ENCODE results near the gene NDUFS1. TPM values are rescaled to one million over a fixed set of nuclear protein-coding genes. Genes with fewer than 3 reads are reported as not detected.
"Not testable (repeated sequence)": the region's sequence is repeated elsewhere in the genome, so short reads cannot be mapped to it uniquely, and the experiment has no call there.

Gene NDUFS1
- total and polyA plus RNA-seq, 2 of the 4 experiments (the other 2 are of a cell fraction) = 72.1 to 118 TPM

DNA sequence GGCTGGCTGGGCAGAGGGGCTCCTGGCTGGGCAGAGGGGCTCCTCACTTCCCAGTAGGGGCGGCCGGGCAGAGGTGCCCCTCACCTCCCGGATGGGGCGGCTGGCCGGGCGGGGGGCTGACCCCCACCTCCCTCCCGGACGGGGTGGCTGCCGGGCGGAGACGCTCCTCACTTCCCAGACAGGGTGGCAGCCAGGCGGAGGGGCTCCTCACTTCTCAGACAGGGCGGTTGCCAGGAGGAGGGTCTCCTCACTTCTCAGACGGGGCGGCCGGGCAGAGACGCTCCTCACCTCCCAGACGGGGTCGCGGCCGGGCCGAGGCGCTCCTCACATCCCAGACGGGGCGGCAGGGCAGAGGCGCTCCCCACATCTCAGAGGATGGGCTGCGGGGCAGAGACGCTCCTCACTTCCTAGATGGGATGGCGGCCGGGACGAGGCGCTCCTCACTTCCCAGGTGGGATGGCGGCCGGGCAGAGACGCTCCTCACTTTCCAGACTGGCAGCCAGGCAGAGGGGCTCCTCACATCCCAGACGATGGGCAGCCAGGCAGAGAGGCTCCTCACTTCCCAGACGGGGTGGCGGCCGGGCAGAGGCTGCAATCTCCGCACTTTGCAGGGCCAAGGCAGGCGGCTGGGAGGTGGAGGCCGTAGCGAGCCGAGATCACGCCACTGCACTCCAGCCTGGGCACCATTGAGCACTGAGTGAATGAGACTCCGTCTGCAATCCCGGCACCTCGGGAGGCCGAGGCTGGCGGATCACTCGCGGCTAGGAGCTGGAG lies 12.6 kb upstream of the NDUFS1 start:
- H4K20me1 ChIP-seq (ENCODE audit: insufficient read depth, low read length); H3K4ac ChIP-seq (ENCODE audit: low read depth, low read length); H2AK9ac ChIP-seq (replicated peaks; ENCODE audit: low read depth, low read length, poor library complexity); H3K4me3 ChIP-seq (ENCODE audit: insufficient read depth, low read depth, low read length); CTCF ChIA-PET; POLR2A ChIA-PET (ENCODE audit: unreplicated experiment); H4K8ac ChIP-seq (ENCODE audit: low read depth in 2 of 2, low read length in 2 of 2); H3K36me3 ChIP-seq (ENCODE audit: control insufficient read depth, insufficient read depth, low read length); H2AFZ ChIP-seq (replicated peaks; ENCODE audit: low read length, poor library complexity); H3K4me2 ChIP-seq (ENCODE audit: low read depth, low read length); ATAC-seq (ENCODE audit: low read depth); intact Hi-C loops (cut with micrococcal nuclease); H3K4me1 ChIP-seq (ENCODE audit: control insufficient read depth, insufficient read depth, low read length); H4K91ac ChIP-seq (ENCODE audit: insufficient read depth, low read depth, low read length); H3K18ac ChIP-seq (ENCODE audit: low read depth, low read length); DNase-seq; H2BK120ac ChIP-seq (ENCODE audit: low read depth, low read length); BruUV-seq (replicated peaks); dilution Hi-C loops (cut with HindIII; ENCODE audit: low sequenced_read_pairs, unreplicated experiment); H2BK20ac ChIP-seq (ENCODE audit: low read depth, low read length); H2BK15ac ChIP-seq (ENCODE audit: low read depth, low read length); H3K56ac ChIP-seq (ENCODE audit: extremely low read depth, insufficient read depth, low read length); in situ Hi-C loops (cut with MboI; ENCODE audit: low sequenced_read_pairs); H3K79me1 ChIP-seq (ENCODE audit: low read depth in 1 of 2, low read length in 2 of 2); H3K14ac ChIP-seq (replicated peaks; ENCODE audit: low read depth, low read length); H2AK5ac ChIP-seq (ENCODE audit: low read depth, low read length); H3K9me3 ChIP-seq (ENCODE audit: control insufficient read depth, insufficient read depth, low read length); H3K9ac ChIP-seq (ENCODE audit: low read depth, low read length); H3K27me3 ChIP-seq (ENCODE audit: control insufficient read depth, insufficient read depth, low read length); H3K23ac ChIP-seq (ENCODE audit: low read depth, low read length); H4K5ac ChIP-seq (ENCODE audit: low read depth, low read length); H3K27ac ChIP-seq (ENCODE audit: insufficient read depth, low read length); H3K9me1 ChIP-seq (ENCODE audit: insufficient read depth, low read length); H2BK5ac ChIP-seq (ENCODE audit: low read depth, low read length, poor library complexity, severe bottlenecking): not testable (repeated sequence)
- no CpG with 5 or more reads among the region's 52 CpGs for WGBS, 2 experiments (ENCODE audit: extremely low coverage in 2 of 2, insufficient read length in 1 of 2)

DNA sequence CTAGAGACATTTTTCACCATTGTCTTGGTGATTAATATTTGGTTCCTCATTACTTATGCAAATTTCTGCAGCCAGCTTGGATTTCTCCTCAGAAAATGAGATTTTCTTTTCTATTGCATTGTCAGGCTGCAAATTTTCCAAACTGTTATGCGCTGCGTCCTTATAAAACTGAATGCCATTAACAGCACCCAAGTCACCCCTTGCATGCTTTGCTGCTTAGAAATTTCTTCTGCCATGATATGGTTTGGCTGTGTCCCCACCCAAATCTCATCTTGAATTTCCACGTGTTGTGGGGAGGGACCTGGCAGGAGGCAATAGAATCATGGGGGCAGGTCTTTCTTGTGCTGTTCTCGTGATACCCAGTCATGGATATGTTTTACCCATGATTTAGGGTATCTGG lies 9.0 kb upstream of the NDUFS1 start:
- H4K91ac ChIP-seq (ENCODE audit: insufficient read depth, low read depth, low read length); dilution Hi-C loops (cut with HindIII; ENCODE audit: low sequenced_read_pairs, unreplicated experiment); POLR2A ChIA-PET (ENCODE audit: unreplicated experiment); H3K27me3 ChIP-seq (ENCODE audit: control insufficient read depth, insufficient read depth, low read length); H3K4me3 ChIP-seq (ENCODE audit: insufficient read depth, low read depth, low read length); H3K56ac ChIP-seq (ENCODE audit: extremely low read depth, insufficient read depth, low read length); H3K4ac ChIP-seq (ENCODE audit: low read depth, low read length); H4K5ac ChIP-seq (ENCODE audit: low read depth, low read length); H2AK5ac ChIP-seq (ENCODE audit: low read depth, low read length); H3K79me1 ChIP-seq (ENCODE audit: low read depth in 1 of 2, low read length in 2 of 2); CTCF ChIA-PET; ATAC-seq (ENCODE audit: low read depth); H2BK20ac ChIP-seq (ENCODE audit: low read depth, low read length); H3K9me1 ChIP-seq (ENCODE audit: insufficient read depth, low read length); H2AFZ ChIP-seq (replicated peaks; ENCODE audit: low read length, poor library complexity); BruUV-seq (replicated peaks); H2BK5ac ChIP-seq (ENCODE audit: low read depth, low read length, poor library complexity, severe bottlenecking); H2AK9ac ChIP-seq (replicated peaks; ENCODE audit: low read depth, low read length, poor library complexity); H3K36me3 ChIP-seq (ENCODE audit: control insufficient read depth, insufficient read depth, low read length); H3K4me1 ChIP-seq (ENCODE audit: control insufficient read depth, insufficient read depth, low read length); H2BK120ac ChIP-seq (ENCODE audit: low read depth, low read length); H3K9me3 ChIP-seq (ENCODE audit: control insufficient read depth, insufficient read depth, low read length); H3K23ac ChIP-seq (ENCODE audit: low read depth, low read length); H3K4me2 ChIP-seq (ENCODE audit: low read depth, low read length); H3K14ac ChIP-seq (replicated peaks; ENCODE audit: low read depth, low read length); H2BK15ac ChIP-seq (ENCODE audit: low read depth, low read length); H4K20me1 ChIP-seq (ENCODE audit: insufficient read depth, low read length); H4K8ac ChIP-seq (ENCODE audit: low read depth in 2 of 2, low read length in 2 of 2); intact Hi-C loops (cut with micrococcal nuclease); H3K9ac ChIP-seq (ENCODE audit: low read depth, low read length); DNase-seq; H3K18ac ChIP-seq (ENCODE audit: low read depth, low read length); H3K27ac ChIP-seq (ENCODE audit: insufficient read depth, low read length): not testable (repeated sequence)
- in situ Hi-C loops (cut with MboI; ENCODE audit: low sequenced_read_pairs) = loop anchor here (10.0 kb wide), 1 partner anchor 97 kb away; no protein-coding TSS in a partner anchor
- no CpG with 5 or more reads among the region's 4 CpGs for WGBS, 2 experiments (ENCODE audit: extremely low coverage in 2 of 2, insufficient read length in 1 of 2)

All from IMR-90 (cell line).